Subcutaneous adipose tissue (tissue), 4 donors: Measurements from ENCODE around the gene KLF12. TPM values are rescaled to one million over a fixed set of nuclear protein-coding genes. Genes with fewer than 3 reads are reported as not detected.

ENCODE experiments used
- CTCF ChIP-seq: fragments of 450-650 bp; IDR thresholded peaks from one replicate; pipeline ENCODE4 v1.5.1; 2016; ENCODE audit warnings: low read depth, mild to moderate bottlenecking, control low read depth, antibody characterized with exemption, moderate library complexity
- total RNA-seq, 4 donors: library from RNA; depleted of rRNA; stranded (reverse); fragments of >200 nt; gene quantifications; one replicate each; pipeline ENCODE4 v1.1.0, GENCODE V29; 2016

KLF12 gene
- total RNA-seq: 10 to 100 TPM in 1 of 4 donors, 1 to 10 TPM in 3; 4.9 to 11.0 (median 6.5) TPM

GRCh38 chr13:74134221-74134776, at the start of gene KLF12:
KLF12 (minus strand) TSS chr13:74134404.
- TF ChIP-seq CTCF: no peak

- TF ChIP-seq CTCF: no peak
Measured at GRCh38 chr13:74182491-74182890, 48.3 kb upstream of the KLF12 start.

GRCh38 chr13:74174810-74175209, 40.6 kb upstream of the KLF12 start:
- no peak for TF ChIP-seq CTCF

- no peak for TF ChIP-seq CTCF
Measured at GRCh38 chr13:74173822-74174221, 39.6 kb upstream of the KLF12 start.

GRCh38 chr13:74171641-74172040, 37.4 kb upstream of the KLF12 start:
- no peak for TF ChIP-seq CTCF

GRCh38 chr13:74169676-74170075, 35.5 kb upstream of the KLF12 start:
- no peak for TF ChIP-seq CTCF

GRCh38 chr13:74168263-74168675, 34.1 kb upstream of the KLF12 start:
- no peak for TF ChIP-seq CTCF
